H1 (cell line): ENCODE measurements around the gene GSG1L.

Experiments
- CHD1 ChIP-seq: IDR thresholded peaks from 2 replicates; pipeline ENCODE4 v1.6.1; 2012; ENCODE audit warnings: low read depth, low read length, improper control_type of control experiment
- CHD2 ChIP-seq: IDR thresholded peaks from 2 replicates; pipeline ENCODE4 v1.6.1; 2012; ENCODE audit warnings: low read length, improper control_type of control experiment
- CTBP2 ChIP-seq: IDR thresholded peaks from 2 replicates; pipeline ENCODE4 v1.7.0; 2011; ENCODE audit warnings: borderline replicate concordance, mild to moderate bottlenecking, moderate library complexity, mixed read lengths, low read length; ENCODE audit not compliant: insufficient read depth, insufficient read length
- CTCF ChIP-seq, 3 experiments: IDR thresholded peaks; 1 replicate in 2 of 3; 2 replicates in 1 of 3; pipeline versions ENCODE4 v1.5.1 to v1.6.1; 2011; ENCODE audit warnings: low read length in 3 of 3, mild to moderate bottlenecking in 3 of 3, inconsistent platforms in 2 of 3, low read depth in 1 of 3, moderate library complexity in 1 of 3; ENCODE audit not compliant: insufficient read depth in 1 of 3; ENCODE audit errors: control extremely low read depth in 1 of 3
- EGR1 ChIP-seq: IDR thresholded peaks from 2 replicates; pipeline ENCODE4 v1.6.1; 2011; ENCODE audit warnings: low read depth, low read length, borderline replicate concordance
- EP300 ChIP-seq, 2 experiments: IDR thresholded peaks; 1 replicate in 1 of 2; 2 replicates in 1 of 2; pipeline ENCODE4 v1.6.1; 2011 to 2012; ENCODE audit warnings: low read depth in 2 of 2, low read length in 2 of 2, mild to moderate bottlenecking in 2 of 2, borderline replicate concordance in 1 of 2, inconsistent platforms in 1 of 2, moderate library complexity in 1 of 2
- EZH2 ChIP-seq: fragments of 200-600 bp; sonication (generic); IDR thresholded peaks from 2 replicates; pipeline ENCODE4 v1.7.1; 2012; ENCODE audit warnings: low read depth, mild to moderate bottlenecking, moderate library complexity, low read length, inconsistent platforms; ENCODE audit not compliant: severe bottlenecking
- JUND ChIP-seq: IDR thresholded peaks from 2 replicates; pipeline ENCODE4 v1.6.1; 2011; ENCODE audit warnings: mild to moderate bottlenecking, improper control_type of control experiment, low read length

- TF ChIP-seq CHD1, result no peak
- TF ChIP-seq CTCF (IDR thresholded peaks at IDR 0.05; ENCODE audit: control extremely low read depth in 1 of 3, insufficient read depth in 1 of 3, low read depth in 1 of 3, low read length in 3 of 3), result no peak
- TF ChIP-seq EGR1, result no peak
- no peak for TF ChIP-seq EZH2
- TF ChIP-seq CTBP2, result no peak
- TF ChIP-seq CHD2, result no peak
- TF ChIP-seq EP300 (IDR thresholded peaks at IDR 0.05; ENCODE audit: borderline replicate concordance in 1 of 2, low read depth in 2 of 2, low read length in 2 of 2), result no peak
- no peak for TF ChIP-seq JUND
Observed at GRCh38 chr16:28010671-28011070, 52.8 kb downstream of the GSG1L start.
